HepG2 (cell line): ENCODE results near the gene AKAP1.
"Not testable (repeated sequence)": the region's sequence is repeated elsewhere in the genome, so short reads cannot be mapped to it uniquely, and the experiment has no call there.

Source experiments
- CBFB ChIP-seq: sonication (generic); formaldehyde crosslinking; IDR thresholded peaks from 2 replicates; pipeline ENCODE4 v1.4.0; 2020; ENCODE audit warnings: missing genetic modification reagents
- CREB1 ChIP-seq, 2 experiments: fragments of 450-650 bp in 1 of 2; IDR thresholded peaks; 2 replicates each; pipeline ENCODE4 v1.6.1; 2016 to 2017; ENCODE audit warnings: control low read depth in 1 of 2, mild to moderate bottlenecking in 1 of 2, missing compliant biosample characterization in 1 of 2, missing genetic modification characterization in 1 of 2
- JUNB ChIP-seq: sonication (generic); formaldehyde crosslinking; IDR thresholded peaks from 2 replicates; pipeline ENCODE4 v1.8.0; 2022; ENCODE audit warnings: missing genetic modification reagents, mild to moderate bottlenecking, borderline replicate concordance
- MYNN ChIP-seq: sonication (generic); formaldehyde crosslinking; IDR thresholded peaks from 2 replicates; pipeline ENCODE4 v1.4.0; 2020; ENCODE audit warnings: mild to moderate bottlenecking, low read depth, missing genetic modification reagents
- SIN3A ChIP-seq: IDR thresholded peaks from 2 replicates; pipeline ENCODE4 v1.6.1; 2011; ENCODE audit warnings: low read depth, mild to moderate bottlenecking, control low read depth, low read length, borderline replicate concordance
- ZNF256 ChIP-seq: sonication (generic); formaldehyde crosslinking; conservative IDR thresholded peaks from 2 replicates; pipeline ENCODE4 v1.4.0; 2020; ENCODE audit warnings: missing genetic modification reagents
- ZNF274 ChIP-seq: sonication (generic); formaldehyde crosslinking; IDR thresholded peaks from 2 replicates; pipeline ENCODE4 v1.5.1; 2020; ENCODE audit warnings: mild to moderate bottlenecking, missing genetic modification reagents
- ZNF280B ChIP-seq: sonication (generic); formaldehyde crosslinking; IDR thresholded peaks from 2 replicates; pipeline ENCODE4 v1.5.0; 2020; ENCODE audit warnings: missing genetic modification reagents, mild to moderate bottlenecking, borderline replicate concordance
- ZNF350 ChIP-seq: sonication (generic); formaldehyde crosslinking; IDR thresholded peaks from 2 replicates; pipeline ENCODE4 v1.4.0; 2020; ENCODE audit warnings: mild to moderate bottlenecking, low read depth, missing genetic modification reagents, borderline replicate concordance
- ZNF513 ChIP-seq: sonication (generic); formaldehyde crosslinking; conservative IDR thresholded peaks from 2 replicates; pipeline ENCODE4 v1.5.0; 2020; ENCODE audit warnings: missing genetic modification reagents
- ZNF878 ChIP-seq: sonication (generic); formaldehyde crosslinking; IDR thresholded peaks from 2 replicates; pipeline ENCODE4 v1.8.1; 2023; ENCODE audit warnings: mild to moderate bottlenecking, missing genetic modification reagents, moderate library complexity

GRCh38 chr17:57102660-57103059 is 17.6 kb downstream of the AKAP1 start:
- TF ChIP-seq ZNF878 (CRISPR knock-in tag); ZNF280B; ZNF256 (CRISPR knock-in tag); CBFB (CRISPR knock-in tag); MYNN (CRISPR knock-in tag); ZNF350; ZNF513 (CRISPR knock-in tag); CREB1 (IDR thresholded peaks at IDR 0.05); CREB1 (CRISPR knock-in tag; IDR thresholded peaks at IDR 0.05); ZNF274 (CRISPR knock-in tag); SIN3A; JUNB (CRISPR knock-in tag): not testable (repeated sequence)
